ENCODE results near the gene PHPT1.

DNA sequence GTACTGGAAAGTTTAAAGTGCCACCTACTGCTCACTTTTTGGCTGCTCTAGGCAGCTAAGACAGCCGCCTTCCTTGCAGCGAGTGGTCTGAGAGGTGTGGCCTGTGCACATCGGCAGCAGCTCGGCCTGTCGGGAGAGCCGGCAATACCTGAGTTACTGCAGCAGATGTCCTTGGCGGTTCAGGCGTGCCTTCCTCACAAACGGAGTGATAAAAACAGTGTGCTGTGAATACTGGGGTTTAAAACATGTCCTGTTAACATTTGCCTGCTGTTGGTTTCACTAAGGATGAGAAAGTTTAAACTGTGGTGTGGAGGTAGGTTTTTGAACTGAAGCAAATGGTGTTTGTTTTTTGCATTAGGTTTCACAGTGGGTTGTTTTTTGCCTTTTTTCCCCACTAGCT lies 50.0 kb downstream of the PHPT1 start:
- TF ChIP-seq POLR2A (IDR thresholded peaks at IDR 0.05) (no peak), CTCF (IDR thresholded peaks at IDR 0.05 in 4 of 5, conservative IDR thresholded peaks at IDR 0.05 in 1 of 5) (no peak)

Measured in gastrocnemius medialis (tissue), 4 donors.